Right lobe of liver (tissue), 4 donors: ENCODE data around the gene TTC7B.

Experiments
- POLR2A ChIP-seq: fragments of 450-650 bp; IDR thresholded peaks from one replicate; pipeline ENCODE4 v1.6.1; 2017; ENCODE audit warnings: antibody characterized with exemption, mild to moderate bottlenecking
- TF ChIP-seq, protein P1 (sequence below), 4 donors: fragments of 200-600 bp in 3 of 4; fragments of 450-650 bp in 1 of 4; IDR thresholded peaks; one replicate each; pipeline versions ENCODE4 v1.5.1 to v1.8.0; 2016 to 2022; ENCODE audit warnings: antibody characterized with exemption in 4 of 4, mild to moderate bottlenecking in 2 of 4
- donor health status: DM: no; HTN: no; CAD: no.
- donor health status: DM: no; HTN: no; CAD: no.
- donor health status: DM: no; HTN: yes; CAD: no.

DNA sequence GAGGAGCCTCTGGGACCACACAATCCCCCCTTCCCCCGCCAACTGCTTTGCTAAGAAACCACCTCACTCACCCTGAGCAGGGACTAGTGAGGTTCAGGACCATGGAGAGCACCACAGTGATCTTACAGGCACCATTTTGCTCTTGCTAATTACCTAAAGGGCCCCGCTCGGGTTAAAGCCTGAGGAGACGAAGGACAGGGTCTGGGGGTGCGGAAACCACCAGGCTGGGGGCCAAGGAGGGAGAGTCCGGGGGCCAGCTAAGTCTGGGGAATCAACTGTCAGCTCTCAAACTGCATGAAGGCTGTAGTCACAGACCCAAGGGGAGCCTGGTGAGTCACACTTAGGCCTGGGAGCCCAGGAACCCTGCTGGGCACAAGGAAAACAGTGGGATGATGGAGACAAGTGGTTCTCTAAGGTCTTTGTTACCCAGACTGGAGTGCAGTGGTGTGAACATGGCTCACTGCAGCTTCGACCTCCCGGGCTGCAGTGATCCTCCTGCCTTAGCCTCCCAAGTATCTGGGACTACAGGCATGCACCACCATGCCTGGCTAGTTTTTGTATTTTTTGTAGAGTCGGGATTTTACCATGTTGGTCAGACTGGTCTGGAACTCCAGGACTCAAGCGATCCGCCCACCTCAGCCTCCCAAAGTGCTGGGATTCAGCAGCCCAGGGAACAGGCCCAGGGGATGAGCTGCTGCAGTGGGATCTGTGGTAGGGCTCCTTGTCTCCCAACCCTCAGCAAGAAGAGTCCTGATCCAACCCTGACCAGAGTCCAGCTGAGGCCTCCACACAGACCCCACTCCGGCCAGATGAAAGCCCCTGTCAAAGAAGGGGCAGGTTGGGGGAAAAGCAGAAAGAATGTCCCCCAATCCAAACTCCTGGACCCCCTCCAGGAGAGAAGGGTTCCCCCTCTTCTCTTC is 320.6 kb downstream of the TTC7B start:
- TF ChIP-seq, protein P1, sequence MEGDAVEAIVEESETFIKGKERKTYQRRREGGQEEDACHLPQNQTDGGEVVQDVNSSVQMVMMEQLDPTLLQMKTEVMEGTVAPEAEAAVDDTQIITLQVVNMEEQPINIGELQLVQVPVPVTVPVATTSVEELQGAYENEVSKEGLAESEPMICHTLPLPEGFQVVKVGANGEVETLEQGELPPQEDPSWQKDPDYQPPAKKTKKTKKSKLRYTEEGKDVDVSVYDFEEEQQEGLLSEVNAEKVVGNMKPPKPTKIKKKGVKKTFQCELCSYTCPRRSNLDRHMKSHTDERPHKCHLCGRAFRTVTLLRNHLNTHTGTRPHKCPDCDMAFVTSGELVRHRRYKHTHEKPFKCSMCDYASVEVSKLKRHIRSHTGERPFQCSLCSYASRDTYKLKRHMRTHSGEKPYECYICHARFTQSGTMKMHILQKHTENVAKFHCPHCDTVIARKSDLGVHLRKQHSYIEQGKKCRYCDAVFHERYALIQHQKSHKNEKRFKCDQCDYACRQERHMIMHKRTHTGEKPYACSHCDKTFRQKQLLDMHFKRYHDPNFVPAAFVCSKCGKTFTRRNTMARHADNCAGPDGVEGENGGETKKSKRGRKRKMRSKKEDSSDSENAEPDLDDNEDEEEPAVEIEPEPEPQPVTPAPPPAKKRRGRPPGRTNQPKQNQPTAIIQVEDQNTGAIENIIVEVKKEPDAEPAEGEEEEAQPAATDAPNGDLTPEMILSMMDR (IDR thresholded peaks at IDR 0.05) = no peak
- no peak for TF ChIP-seq POLR2A
